Nephron (organoid): ENCODE results near the gene PGF.
A peak's percentile ranks its signal among the peaks of the same experiment; 100 is the strongest.

Experiments
- H3K27ac Mint-ChIP-seq, 3 experiments: 2 replicates each; pipeline ENCODE4 v1.8.0; 2020; ENCODE audit warnings: mixed read lengths in 3 of 3, mild to moderate bottlenecking in 2 of 3, moderate library complexity in 1 of 3
- H3K27me3 Mint-ChIP-seq: 2 replicates; pipeline ENCODE4 v1.8.0; 2021; ENCODE audit warnings: low read depth, mild to moderate bottlenecking, moderate library complexity, mixed read lengths
- H3K36me3 Mint-ChIP-seq: 2 replicates; pipeline ENCODE4 v1.8.0; 2020; ENCODE audit warnings: low read depth, mixed read lengths
- H3K4me1 Mint-ChIP-seq: 2 replicates; pipeline ENCODE4 v1.8.0; 2020; ENCODE audit warnings: mixed read lengths
- H3K4me3 Mint-ChIP-seq, 3 experiments: 2 replicates each; pipeline ENCODE4 v1.8.0; 2020; ENCODE audit warnings: mild to moderate bottlenecking in 3 of 3, mixed read lengths in 3 of 3, moderate library complexity in 2 of 3
- H3K9me3 Mint-ChIP-seq: 2 replicates; pipeline ENCODE4 v1.8.0; 2020; ENCODE audit warnings: mixed read lengths
- TF ChIP-seq, protein P1 (sequence below), 3 experiments: fragments of 200-600 bp; sonication (generic); IDR thresholded peaks; one replicate each; pipeline ENCODE4 v1.5.0; 2021; ENCODE audit warnings: antibody characterized with exemption in 3 of 3; ENCODE audit not compliant: unreplicated experiment in 3 of 3

The PGF gene

DNA sequence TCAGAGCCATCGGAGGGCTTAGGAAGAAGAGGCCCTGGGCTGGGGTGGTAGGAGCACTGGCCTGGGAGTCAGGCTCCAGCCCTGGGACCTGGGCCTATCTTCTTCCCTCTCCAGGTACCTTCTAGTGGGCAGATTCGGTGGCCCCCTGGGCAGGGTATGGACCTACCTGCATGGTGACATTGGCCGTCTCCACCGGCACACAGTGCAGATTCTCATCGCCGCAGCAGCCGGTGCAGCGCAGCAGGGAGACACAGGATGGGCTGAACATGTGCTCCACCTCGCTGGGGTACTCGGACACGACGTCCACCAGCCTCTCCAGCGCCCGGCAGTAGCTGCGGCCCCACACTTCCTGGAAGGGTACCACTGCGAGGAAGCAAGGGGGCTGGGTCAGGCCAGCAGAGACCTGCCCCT is 6.2 kb downstream of the PGF start:
- peaks cover 4% of the 10 kb centered on the region for H3K27me3 Mint-ChIP-seq
- H3K9me3 Mint-ChIP-seq: no peaks in the 10 kb centered on the region
- peak overlapping the region in 1 of 3 experiments; percentile 50 for H3K4me3 Mint-ChIP-seq
- peaks cover 10% of the 10 kb centered on the region for H3K36me3 Mint-ChIP-seq
- peak overlapping the region in 2 of 3 experiments; percentile 63 to 64 for H3K27ac Mint-ChIP-seq
- peaks cover 58% of the 10 kb centered on the region for H3K4me1 Mint-ChIP-seq
- TF ChIP-seq, protein P1, sequence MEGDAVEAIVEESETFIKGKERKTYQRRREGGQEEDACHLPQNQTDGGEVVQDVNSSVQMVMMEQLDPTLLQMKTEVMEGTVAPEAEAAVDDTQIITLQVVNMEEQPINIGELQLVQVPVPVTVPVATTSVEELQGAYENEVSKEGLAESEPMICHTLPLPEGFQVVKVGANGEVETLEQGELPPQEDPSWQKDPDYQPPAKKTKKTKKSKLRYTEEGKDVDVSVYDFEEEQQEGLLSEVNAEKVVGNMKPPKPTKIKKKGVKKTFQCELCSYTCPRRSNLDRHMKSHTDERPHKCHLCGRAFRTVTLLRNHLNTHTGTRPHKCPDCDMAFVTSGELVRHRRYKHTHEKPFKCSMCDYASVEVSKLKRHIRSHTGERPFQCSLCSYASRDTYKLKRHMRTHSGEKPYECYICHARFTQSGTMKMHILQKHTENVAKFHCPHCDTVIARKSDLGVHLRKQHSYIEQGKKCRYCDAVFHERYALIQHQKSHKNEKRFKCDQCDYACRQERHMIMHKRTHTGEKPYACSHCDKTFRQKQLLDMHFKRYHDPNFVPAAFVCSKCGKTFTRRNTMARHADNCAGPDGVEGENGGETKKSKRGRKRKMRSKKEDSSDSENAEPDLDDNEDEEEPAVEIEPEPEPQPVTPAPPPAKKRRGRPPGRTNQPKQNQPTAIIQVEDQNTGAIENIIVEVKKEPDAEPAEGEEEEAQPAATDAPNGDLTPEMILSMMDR (IDR thresholded peaks at IDR 0.05; ENCODE audit: unreplicated experiment in 3 of 3): no peak

DNA sequence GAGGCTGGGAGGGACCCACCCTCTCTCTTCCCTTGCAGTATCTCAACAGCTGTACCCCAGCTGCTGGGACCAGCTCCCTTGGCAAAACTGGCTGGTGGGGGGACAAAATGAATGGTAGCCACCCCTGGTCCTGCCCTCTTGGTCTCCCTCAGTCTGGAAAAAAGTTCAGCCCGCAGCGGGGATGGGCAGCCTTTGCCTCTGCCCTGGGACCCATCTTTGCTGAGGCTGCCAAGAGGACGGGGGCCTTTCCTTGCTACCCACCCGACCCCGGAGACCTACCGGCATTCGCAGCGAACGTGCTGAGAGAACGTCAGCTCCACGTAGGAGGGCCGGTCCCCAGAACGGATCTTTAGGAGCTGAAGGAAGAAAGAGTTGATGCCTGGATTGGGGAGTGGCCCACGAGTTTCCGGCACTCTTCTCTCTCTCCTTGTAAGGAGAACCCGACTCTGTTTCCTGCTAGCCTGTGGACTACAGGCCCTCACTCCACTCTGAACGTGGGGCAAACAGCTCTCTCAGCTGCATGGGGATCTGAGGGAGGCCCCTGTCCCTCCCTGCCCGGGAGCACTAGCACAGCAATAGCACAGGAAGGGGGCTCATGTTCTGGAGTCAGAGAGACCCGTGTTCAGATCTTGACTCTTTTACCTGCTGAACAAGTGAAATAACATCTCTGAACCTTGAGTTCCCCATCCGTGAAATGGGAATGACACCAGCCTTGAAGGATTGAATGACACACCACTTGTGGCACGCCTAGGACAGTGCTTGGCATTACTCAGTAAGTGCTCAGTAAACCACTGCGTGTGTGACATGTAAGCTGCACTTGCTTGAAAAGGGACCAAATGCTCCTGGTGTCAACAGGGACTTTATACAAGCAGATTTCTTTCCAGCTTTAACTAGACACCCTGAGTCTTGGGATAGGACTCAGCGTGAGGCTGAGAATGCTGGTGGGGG is 6.9 kb downstream of the PGF start:
- peak overlapping the region in 2 of 3 experiments; percentile 46 to 50 for H3K4me3 Mint-ChIP-seq
- TF ChIP-seq, protein P1 (IDR thresholded peaks at IDR 0.05; ENCODE audit: unreplicated experiment in 3 of 3): no peak
- H3K27me3 Mint-ChIP-seq: peaks cover 4% of the 10 kb centered on the region
- H3K27ac Mint-ChIP-seq: peak overlapping the region in 2 of 3 experiments; percentile 63 to 64
- peaks cover 53% of the 10 kb centered on the region for H3K4me1 Mint-ChIP-seq
- H3K36me3 Mint-ChIP-seq: peaks cover 10% of the 10 kb centered on the region
- no peaks in the 10 kb centered on the region for H3K9me3 Mint-ChIP-seq

DNA sequence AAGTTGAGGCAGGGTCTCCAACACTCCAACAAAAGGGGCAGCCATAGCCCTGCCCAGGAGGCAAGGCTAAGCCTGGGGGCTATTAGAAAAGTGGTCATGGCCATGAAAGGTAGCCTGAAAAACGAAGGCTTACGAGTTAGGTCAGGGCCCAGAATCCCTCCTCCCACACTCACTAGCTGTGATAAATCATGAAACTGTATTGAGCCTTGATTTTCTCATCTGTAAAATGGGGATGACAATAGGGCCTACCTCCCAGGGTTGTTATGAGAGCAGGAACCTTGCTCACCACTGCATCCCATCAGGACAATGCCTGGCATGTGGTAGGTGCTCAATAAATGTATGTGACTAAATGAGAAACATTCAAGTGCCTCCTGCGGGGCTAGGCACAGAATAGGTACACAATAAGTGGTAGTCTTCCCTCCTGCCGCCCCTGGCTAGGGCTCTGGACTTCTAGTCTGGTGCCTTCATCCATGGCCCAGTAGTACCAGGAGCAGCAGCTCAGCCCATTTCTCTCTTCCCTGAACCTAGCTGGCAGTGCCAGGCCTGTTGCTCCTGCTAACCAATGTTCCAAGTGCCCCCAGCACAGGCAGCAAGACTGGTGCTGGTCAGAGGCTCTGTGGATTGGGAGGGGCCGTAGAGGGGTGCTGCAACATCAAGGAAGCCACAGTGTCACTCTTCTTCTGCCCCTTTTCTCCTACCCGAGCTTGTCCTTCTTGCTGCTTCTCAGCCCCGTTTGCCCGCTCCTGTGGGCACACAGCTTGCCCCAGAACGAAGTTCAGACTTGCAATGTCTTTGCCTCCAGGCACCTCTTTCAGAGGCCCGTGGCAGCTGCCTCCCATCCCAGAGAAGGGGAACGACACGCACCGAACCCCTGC is 7.8 kb downstream of the PGF start:
- Mint-ChIP-seq H3K36me3 (peaks cover 13% of the 10 kb centered on the region), H3K9me3 (no peaks in the 10 kb centered on the region)
- TF ChIP-seq, protein P1 (IDR thresholded peaks at IDR 0.05; ENCODE audit: unreplicated experiment in 3 of 3): no peak

DNA sequence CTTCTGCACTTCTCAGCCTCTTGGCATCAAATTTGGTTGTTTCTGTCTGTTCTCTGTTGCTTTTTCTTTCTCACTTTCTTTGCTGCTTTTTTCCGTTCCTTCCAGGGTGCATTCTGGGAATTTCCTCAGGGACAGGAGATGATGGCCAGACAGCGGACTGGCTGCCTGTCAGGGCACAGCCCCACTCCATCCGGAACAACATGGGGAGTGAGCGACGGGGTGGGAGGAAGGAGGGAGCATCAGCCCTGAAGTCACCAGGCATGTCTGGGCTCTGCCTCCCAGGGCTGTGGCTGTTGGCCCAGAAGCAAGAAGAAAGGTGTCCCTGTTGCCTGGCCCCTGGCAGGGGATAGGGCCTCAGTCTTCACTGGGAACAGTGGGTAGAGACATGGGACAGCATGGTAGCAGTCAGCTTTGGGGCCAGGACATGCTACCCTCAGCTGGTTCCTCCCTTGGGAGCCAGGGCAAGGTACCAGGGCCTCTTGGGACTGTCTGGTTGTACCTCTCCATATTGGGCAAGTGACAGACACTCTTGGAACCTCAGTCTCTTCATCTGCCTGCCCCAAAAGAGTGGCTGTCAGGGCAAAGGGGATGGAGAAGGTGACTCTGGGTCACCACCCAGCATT is 8.6 kb downstream of the PGF start:
- no peaks in the 10 kb centered on the region for H3K9me3 Mint-ChIP-seq
- H3K4me1 Mint-ChIP-seq: peaks cover 47% of the 10 kb centered on the region
- H3K27me3 Mint-ChIP-seq: peaks cover 4% of the 10 kb centered on the region
- no peak overlapping the region for H3K4me3 Mint-ChIP-seq
- TF ChIP-seq, protein P1 (IDR thresholded peaks at IDR 0.05; ENCODE audit: unreplicated experiment in 3 of 3): peak in 1 of 3 experiments; percentile 7
- peak overlapping the region in 2 of 3 experiments; percentile 34 to 42 for H3K27ac Mint-ChIP-seq
- peaks cover 16% of the 10 kb centered on the region for H3K36me3 Mint-ChIP-seq

More for the DNA sequence above, 7.8 kb downstream of the PGF start:
- Mint-ChIP-seq H3K27me3 (peaks cover 4% of the 10 kb centered on the region), H3K27ac (no peak overlapping the region), H3K4me3 (no peak overlapping the region), H3K4me1 (peaks cover 49% of the 10 kb centered on the region)

DNA sequence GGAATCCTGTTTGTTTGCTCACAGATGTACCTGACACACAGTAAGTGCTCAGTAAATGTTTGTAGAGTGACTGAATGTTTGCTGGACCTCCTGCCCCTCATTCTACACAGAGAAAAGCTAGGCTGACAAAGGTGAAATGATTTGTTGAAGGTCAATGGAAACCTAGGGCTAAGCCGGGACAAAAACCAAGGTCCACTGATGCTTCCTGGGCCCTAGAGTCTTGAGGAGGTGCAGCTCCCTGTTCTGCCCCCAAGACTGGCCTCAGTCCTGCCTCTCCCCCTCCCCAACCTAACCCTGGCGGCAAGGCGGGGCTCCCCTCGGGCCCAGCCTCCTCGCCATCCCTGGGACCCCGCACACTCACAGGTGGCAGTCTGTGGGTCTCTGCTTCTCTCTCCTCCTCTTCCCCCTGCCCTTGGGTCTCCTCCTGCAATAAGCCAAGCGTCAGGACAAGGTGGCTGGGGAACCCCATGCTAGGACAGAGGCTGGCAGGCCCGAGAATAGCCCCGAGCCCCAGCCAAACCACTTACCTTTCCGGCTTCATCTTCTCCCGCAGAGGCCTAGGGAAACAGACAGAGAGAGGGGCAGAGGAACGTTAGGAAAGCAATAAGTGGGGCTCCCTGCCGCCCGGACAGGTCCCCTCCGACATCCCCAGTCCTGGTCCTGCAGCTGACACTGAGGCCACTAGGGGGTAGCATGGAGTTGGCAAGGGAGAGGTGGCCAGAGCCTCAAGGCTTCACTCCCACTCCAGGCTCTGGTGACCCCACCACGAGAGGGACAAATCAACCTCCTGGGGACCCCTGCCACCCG is 9.3 kb downstream of the PGF start:
- Mint-ChIP-seq H3K27ac (peak overlapping the region; percentile 9 to 42 (median 34)), H3K27me3 (peaks cover under 1% of the 10 kb centered on the region), H3K9me3 (no peaks in the 10 kb centered on the region), H3K4me1 (peaks cover 47% of the 10 kb centered on the region), H3K36me3 (peaks cover 20% of the 10 kb centered on the region), H3K4me3 (no peak overlapping the region)
- TF ChIP-seq, protein P1 (IDR thresholded peaks at IDR 0.05; ENCODE audit: unreplicated experiment in 3 of 3): peak; percentile 92 to 95 (median 92)
